OCI-LY7 (cell line): ENCODE measurements around the gene UBN1.

Source experiments
- EZH2phosphoT487 ChIP-seq: fragments of 200-600 bp; sonication (generic); IDR thresholded peaks from 2 replicates; pipeline ENCODE4 v1.6.1; 2018; ENCODE audit warnings: low read depth, borderline replicate concordance, mild to moderate bottlenecking, mixed run types, antibody characterized with exemption, low read length, moderate library complexity, mixed read lengths
- TF ChIP-seq, protein P1 (sequence below): fragments of 200-600 bp; sonication (generic); conservative IDR thresholded peaks from 2 replicates; pipeline ENCODE4 v1.5.1; 2014; ENCODE audit warnings: mild to moderate bottlenecking, antibody characterized with exemption, low read length, moderate library complexity, mixed read lengths

GRCh38 chr16:4828567-4829321 is 18.5 kb upstream of the UBN1 start:
- TF ChIP-seq, protein P1, sequence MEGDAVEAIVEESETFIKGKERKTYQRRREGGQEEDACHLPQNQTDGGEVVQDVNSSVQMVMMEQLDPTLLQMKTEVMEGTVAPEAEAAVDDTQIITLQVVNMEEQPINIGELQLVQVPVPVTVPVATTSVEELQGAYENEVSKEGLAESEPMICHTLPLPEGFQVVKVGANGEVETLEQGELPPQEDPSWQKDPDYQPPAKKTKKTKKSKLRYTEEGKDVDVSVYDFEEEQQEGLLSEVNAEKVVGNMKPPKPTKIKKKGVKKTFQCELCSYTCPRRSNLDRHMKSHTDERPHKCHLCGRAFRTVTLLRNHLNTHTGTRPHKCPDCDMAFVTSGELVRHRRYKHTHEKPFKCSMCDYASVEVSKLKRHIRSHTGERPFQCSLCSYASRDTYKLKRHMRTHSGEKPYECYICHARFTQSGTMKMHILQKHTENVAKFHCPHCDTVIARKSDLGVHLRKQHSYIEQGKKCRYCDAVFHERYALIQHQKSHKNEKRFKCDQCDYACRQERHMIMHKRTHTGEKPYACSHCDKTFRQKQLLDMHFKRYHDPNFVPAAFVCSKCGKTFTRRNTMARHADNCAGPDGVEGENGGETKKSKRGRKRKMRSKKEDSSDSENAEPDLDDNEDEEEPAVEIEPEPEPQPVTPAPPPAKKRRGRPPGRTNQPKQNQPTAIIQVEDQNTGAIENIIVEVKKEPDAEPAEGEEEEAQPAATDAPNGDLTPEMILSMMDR, result no peak
- no peak for TF ChIP-seq EZH2phosphoT487
